Suppressor macrophage treated with lipopolysaccharide for 4 hours (primary cell): ENCODE measurements around the gene NPR1.
"Not testable (repeated sequence)": the region's sequence is repeated elsewhere in the genome, so short reads cannot be mapped to it uniquely, and the experiment has no call there.

Experiments used
- DNase-seq: peaks from one replicate; pipeline ENCODE4 v3.0.0-alpha.2; 2020

The NPR1 gene

GRCh38 chr1:153678519-153679336 lies at the start of gene NPR1:
Gene NPR1, plus strand, starts transcription at chr1:153678688. Its CDS starts 421 bp downstream, at chr1:153679109.
- peak; percentile 25 for DNase-seq

GRCh38 chr1:153629343-153629665 lies 49.2 kb upstream of the NPR1 start:
- no peak for DNase-seq

DNA sequence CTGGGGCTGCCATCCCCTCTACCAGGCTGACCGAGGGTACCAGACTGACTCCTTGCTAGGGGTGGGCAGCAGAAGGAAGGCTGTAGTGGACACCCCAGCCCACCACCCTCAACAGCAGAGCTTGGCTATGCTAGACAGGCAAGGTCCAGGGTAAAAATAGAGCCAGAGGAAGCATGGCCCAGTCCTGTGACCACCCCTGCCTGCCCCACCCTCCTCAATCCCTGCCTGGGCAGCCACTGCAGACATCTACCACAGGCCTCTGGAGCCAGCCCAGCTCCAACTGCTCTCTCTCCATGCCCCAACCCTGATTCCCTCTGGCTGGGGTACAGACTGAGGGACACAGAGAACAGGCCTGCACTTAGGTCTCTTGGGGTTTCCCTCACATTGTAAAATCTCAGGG lies 48.5 kb upstream of the NPR1 start:
- no peak for DNase-seq

DNA sequence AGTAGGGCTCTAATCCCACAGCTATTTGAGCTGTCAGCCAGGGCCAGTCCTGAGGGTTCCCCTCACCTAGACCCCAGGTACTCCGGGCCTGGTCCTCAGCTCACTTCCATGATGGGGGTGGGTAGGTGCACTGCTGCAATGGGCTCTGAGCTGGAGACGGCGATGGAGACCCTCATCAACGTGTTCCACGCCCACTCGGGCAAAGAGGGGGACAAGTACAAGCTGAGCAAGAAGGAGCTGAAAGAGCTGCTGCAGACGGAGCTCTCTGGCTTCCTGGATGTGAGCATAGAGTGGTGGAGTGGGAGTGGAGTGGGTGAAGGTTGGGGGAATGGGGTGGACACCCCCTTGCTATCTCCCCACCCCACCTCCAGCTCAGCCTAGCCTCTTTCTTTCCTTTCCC lies 48.1 kb upstream of the NPR1 start:
- DNase-seq: no peak

DNA sequence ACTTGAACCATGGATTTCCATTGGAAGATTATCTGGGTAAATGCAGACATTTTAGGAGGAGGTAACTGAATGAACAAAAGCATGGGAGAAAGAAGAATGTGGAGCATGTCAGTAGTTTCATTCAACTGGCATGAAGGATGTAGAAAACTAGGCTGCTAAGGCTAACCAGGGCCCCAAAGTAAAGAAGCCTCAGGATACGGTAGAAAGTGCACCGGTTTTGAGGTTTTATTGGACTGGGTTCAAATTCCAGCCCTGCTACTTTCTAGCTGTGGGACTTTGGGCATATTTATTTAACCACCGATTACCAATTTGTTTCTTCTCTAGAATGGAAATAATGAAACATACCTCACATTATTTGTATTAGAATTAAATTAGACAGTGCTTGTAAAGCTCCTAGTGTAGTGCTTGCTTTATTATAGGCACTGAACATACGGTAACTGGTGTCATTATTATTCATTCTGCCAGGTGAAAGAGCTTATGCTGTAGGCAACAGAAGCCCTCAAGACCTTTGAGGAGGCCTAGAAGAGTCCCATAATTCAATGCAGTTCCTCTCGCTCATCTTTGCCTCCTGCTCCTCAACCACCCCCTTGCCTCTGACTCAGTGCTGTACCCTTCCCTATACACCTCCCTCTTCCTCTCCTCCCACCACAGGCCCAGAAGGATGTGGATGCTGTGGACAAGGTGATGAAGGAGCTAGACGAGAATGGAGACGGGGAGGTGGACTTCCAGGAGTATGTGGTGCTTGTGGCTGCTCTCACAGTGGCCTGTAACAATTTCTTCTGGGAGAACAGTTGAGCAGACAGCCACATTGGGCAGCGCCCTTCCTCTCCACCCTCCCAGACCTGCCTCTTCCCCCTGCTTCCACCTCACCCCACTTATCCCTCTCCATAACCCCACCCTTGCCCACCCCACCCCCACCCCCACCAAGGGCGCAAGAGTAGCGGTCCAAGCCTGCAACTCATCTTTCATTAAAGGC lies 47.2 kb upstream of the NPR1 start:
- DNase-seq: no peak

GRCh38 chr1:153633161-153633753 lies 45.2 kb upstream of the NPR1 start:
- no peak for DNase-seq

- peak; percentile 99 for DNase-seq
These were observed 44.5 kb upstream of the NPR1 start, which contains the start of gene CHTOP for GRCh38 chr1:153633754-153634665. Gene CHTOP, plus strand, starts transcription at chr1:153634066. Its CDS starts 2,523 bp downstream, at chr1:153636589.

- no peak for DNase-seq
These were observed 42.6 kb upstream of the NPR1 start for GRCh38 chr1:153635872-153636271.

- no peak for DNase-seq
These were observed 42.2 kb upstream of the NPR1 start for GRCh38 chr1:153636312-153636711.

GRCh38 chr1:153638261-153638660 lies 40.2 kb upstream of the NPR1 start:
- no peak for DNase-seq

GRCh38 chr1:153639280-153639679 lies 39.2 kb upstream of the NPR1 start:
- DNase-seq: no peak

DNA sequence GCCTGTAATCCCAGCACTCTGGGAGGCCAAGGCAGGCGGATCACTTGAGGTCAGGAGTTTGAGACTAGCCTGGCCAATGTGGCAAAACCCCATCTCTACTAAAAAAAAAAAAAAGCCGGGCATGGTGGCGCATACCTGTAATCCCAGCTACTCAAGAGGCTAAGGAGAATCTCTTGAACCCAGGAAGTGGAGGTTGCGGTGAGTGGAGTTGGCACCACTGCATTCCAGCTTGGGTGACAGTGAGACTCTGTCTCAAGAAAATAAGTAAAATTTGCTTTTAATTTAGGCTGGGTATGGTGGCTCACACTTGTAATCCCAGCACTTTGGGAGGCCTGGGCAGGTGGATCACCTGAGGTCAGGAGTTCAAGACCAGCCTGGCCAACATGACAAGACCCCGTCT lies 38.3 kb upstream of the NPR1 start:
- DNase-seq: not testable (repeated sequence)

- DNase-seq: no peak
These were observed 37.6 kb upstream of the NPR1 start for GRCh38 chr1:153640861-153641260.

DNA sequence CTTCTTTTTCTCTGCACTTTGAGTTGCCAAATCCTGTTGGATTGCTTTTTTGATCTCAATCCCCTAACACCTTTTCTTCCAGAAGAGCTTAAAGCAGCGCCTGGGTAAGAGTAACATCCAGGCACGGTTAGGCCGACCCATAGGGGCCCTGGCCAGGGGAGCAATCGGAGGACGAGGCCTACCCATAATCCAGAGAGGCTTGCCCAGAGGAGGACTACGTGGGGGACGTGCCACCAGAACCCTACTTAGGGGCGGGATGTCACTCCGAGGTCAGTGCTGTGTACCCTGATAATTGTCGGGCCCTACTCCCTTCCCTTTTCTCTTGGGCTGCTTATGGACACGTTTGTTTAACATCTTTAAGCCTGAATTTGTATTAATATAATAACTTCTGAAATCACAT lies 36.3 kb upstream of the NPR1 start:
- no peak for DNase-seq

DNA sequence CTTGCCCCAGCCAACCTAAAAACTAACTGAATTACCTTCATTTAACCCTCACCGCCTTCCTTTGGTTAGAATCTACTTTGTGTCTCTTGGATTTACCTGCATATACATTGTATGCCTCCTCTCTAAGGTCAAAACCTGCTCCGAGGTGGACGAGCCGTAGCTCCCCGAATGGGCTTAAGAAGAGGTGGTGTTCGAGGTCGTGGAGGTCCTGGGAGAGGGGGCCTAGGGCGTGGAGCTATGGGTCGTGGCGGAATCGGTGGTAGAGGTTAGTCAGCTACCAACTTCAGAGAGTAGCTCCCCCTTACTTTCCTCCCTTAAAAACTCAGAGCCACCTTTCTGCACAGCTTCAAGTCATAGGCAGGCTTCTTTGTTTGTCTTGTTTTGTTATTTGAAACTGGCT lies 35.4 kb upstream of the NPR1 start:
- no peak for DNase-seq

GRCh38 chr1:153643816-153644215 lies 34.7 kb upstream of the NPR1 start:
- no peak for DNase-seq

GRCh38 chr1:153646672-153647345 lies 31.7 kb upstream of the NPR1 start:
- DNase-seq: peak; percentile 81

DNA sequence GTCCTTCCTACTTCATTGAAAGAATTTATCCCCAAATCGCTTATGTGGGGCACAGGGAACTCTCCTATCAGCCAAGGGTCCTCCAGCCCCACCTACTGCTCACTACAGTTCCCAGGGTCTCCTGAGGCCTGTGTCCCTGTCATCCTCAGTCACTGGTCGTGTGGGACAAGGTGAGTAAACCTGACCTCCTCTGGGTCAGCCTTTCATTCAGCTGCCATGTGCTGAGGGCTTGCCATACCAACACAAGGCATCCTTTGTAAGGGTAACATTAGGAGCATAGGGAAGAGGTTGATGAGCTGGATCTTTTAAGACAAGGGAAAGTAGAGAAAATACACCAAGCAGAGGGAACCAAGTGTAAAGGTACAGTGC lies 31.2 kb upstream of the NPR1 start:
- no peak for DNase-seq

GRCh38 chr1:153648000-153648643 lies 30.4 kb upstream of the NPR1 start:
- DNase-seq: no peak

GRCh38 chr1:153649137-153649862 lies 29.2 kb upstream of the NPR1 start:
- no peak for DNase-seq

GRCh38 chr1:153649863-153650235 lies 28.6 kb upstream of the NPR1 start:
- DNase-seq: no peak
